ENCODE data around the gene CLHC1. TPM values are rescaled to one million over a fixed set of nuclear protein-coding genes. Genes with fewer than 3 reads are reported as not detected.
"Not testable (repeated sequence)": the region's sequence is repeated elsewhere in the genome, so short reads cannot be mapped to it uniquely, and the experiment has no call there.

The CLHC1 gene
- total and polyA plus RNA-seq, 2 donors (not counting 1 experiment from before 2014, with no cell fraction given): 2.0 to 12.8 TPM

DNA sequence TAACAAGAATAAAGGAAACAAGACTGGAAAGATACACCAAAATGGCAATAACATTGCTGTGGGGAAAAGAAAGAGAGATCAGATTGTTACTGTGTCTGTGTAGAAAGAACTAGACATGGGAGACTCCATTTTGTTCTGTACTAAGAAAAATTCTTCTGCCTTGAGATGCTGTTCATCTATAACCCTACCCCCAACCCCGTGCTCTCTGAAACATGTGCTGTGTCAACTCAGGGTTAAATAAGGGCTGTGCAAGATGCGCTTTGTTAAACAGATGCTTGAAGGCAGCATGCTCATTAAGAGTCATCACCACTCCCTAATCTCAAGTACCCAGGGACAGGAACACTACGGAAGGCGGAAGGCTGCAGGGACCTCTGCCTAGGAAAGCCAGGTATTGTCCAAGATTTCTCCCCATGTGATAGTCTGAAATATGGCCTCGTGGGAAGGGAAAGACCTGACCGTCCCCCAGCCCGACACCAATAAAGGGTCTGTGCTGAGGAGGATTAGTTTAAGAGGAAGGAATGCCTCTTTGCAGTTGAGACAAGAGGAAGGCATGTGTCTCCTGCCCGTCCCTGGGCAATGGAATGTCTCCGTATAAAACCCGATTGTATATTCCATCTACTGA, 47.2 kb upstream of the CLHC1 start:
- 82% methylated on average over 2 of the region's 10 CpGs for WGBS (ENCODE audit: insufficient coverage)
- H3K27me3 Mint-ChIP-seq; H3K9me3 ChIP-seq (ENCODE audit: control extremely low read depth in 1 of 3, control insufficient read depth in 2 of 3, insufficient read depth in 1 of 3, low read length in 2 of 3); H3K79me2 ChIP-seq (ENCODE audit: control insufficient read depth, insufficient read depth, low read length); H3K4me3 ChIP-seq (ENCODE audit: control extremely low read depth in 1 of 5, extremely low read depth in 1 of 5, insufficient read depth in 1 of 5, low read depth in 2 of 5, low read length in 4 of 5); H4K20me1 ChIP-seq (ENCODE audit: control insufficient read depth, insufficient read depth, low read length, poor library complexity, severe bottlenecking); H3K9me3 Mint-ChIP-seq (ENCODE audit: insufficient read depth); DNase-seq; H3K9ac ChIP-seq (ENCODE audit: low read length); H3K36me3 ChIP-seq (replicated peaks in 1 of 2; ENCODE audit: control extremely low read depth in 1 of 2, control insufficient read depth in 1 of 2, extremely low read depth in 1 of 2, insufficient read depth in 2 of 2, low read length in 1 of 2); ATAC-seq (ENCODE audit: low read depth); intact Hi-C loops (cut with micrococcal nuclease); H3K4me3 Mint-ChIP-seq; H3K27ac ChIP-seq (ENCODE audit: low read length in 2 of 2); H2AFZ ChIP-seq (ENCODE audit: insufficient read depth, low read depth, low read length, poor library complexity, severe bottlenecking); H3K27me3 ChIP-seq (replicated peaks in 1 of 4; ENCODE audit: control extremely low read depth in 1 of 4, control insufficient read depth in 3 of 4, insufficient read depth in 4 of 4, low read length in 3 of 4); CTCF ChIA-PET; H3K27ac Mint-ChIP-seq; H3K4me2 ChIP-seq (replicated peaks; ENCODE audit: low read depth, low read length, poor library complexity, severe bottlenecking); POLR2A ChIA-PET: not testable (repeated sequence)
- peaks cover 11 to 18% of the 10 kb centered on the region in 2 donors for H3K4me1 ChIP-seq (ENCODE audit: control insufficient read depth in 2 of 2, insufficient read depth in 2 of 2, low read length in 2 of 2)
- peaks cover 18% of the 10 kb centered on the region for H3K4me1 Mint-ChIP-seq

- H3K4me1 ChIP-seq (ENCODE audit: control insufficient read depth in 2 of 2, insufficient read depth in 2 of 2, low read length in 2 of 2): peaks cover 0 to 7% of the 10 kb centered on the region in 2 donors
- no peak overlapping the region for H2AFZ ChIP-seq (ENCODE audit: insufficient read depth, low read depth, low read length, poor library complexity, severe bottlenecking)
- H3K4me3 Mint-ChIP-seq: no peak overlapping the region
- peaks cover 7% of the 10 kb centered on the region for H3K79me2 ChIP-seq (ENCODE audit: control insufficient read depth, insufficient read depth, low read length)
- no peak overlapping the region for H3K9ac ChIP-seq (ENCODE audit: low read length)
- intact Hi-C loops (cut with micrococcal nuclease): no loop called here
- DNase-seq: no peak
- H3K9me3 ChIP-seq (ENCODE audit: control extremely low read depth in 1 of 3, control insufficient read depth in 2 of 3, insufficient read depth in 1 of 3, low read length in 2 of 3): no peaks in the 10 kb centered on the region
- H3K27me3 Mint-ChIP-seq: no peaks in the 10 kb centered on the region
- peaks cover 5% of the 10 kb centered on the region for H3K4me1 Mint-ChIP-seq
- POLR2A ChIA-PET: no interaction called here
- H3K4me2 ChIP-seq (replicated peaks; ENCODE audit: low read depth, low read length, poor library complexity, severe bottlenecking): no peak overlapping the region
- no peaks in the 10 kb centered on the region for H3K27me3 ChIP-seq (replicated peaks in 1 of 4; ENCODE audit: control extremely low read depth in 1 of 4, control insufficient read depth in 3 of 4, insufficient read depth in 4 of 4, low read length in 3 of 4)
- H3K36me3 ChIP-seq (replicated peaks in 1 of 2; ENCODE audit: control extremely low read depth in 1 of 2, control insufficient read depth in 1 of 2, extremely low read depth in 1 of 2, insufficient read depth in 2 of 2, low read length in 1 of 2): no peaks in the 10 kb centered on the region
- CTCF ChIA-PET: interaction anchor here (0.6 kb wide), 1 partner anchor 396 kb away, joined by 3 read pairs; no protein-coding TSS in a partner anchor
- WGBS (ENCODE audit: insufficient coverage): 100% methylated on average over 1 of the region's 3 CpGs
- TF ChIP-seq, protein P1, sequence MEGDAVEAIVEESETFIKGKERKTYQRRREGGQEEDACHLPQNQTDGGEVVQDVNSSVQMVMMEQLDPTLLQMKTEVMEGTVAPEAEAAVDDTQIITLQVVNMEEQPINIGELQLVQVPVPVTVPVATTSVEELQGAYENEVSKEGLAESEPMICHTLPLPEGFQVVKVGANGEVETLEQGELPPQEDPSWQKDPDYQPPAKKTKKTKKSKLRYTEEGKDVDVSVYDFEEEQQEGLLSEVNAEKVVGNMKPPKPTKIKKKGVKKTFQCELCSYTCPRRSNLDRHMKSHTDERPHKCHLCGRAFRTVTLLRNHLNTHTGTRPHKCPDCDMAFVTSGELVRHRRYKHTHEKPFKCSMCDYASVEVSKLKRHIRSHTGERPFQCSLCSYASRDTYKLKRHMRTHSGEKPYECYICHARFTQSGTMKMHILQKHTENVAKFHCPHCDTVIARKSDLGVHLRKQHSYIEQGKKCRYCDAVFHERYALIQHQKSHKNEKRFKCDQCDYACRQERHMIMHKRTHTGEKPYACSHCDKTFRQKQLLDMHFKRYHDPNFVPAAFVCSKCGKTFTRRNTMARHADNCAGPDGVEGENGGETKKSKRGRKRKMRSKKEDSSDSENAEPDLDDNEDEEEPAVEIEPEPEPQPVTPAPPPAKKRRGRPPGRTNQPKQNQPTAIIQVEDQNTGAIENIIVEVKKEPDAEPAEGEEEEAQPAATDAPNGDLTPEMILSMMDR (IDR thresholded peaks at IDR 0.05): no peak
- no peak for TF ChIP-seq EZH2 (IDR thresholded peaks at IDR 0.05; ENCODE audit: borderline replicate concordance, insufficient read depth, low read depth, low read length, poor library complexity, severe bottlenecking)
- no peak overlapping the region for H3K4me3 ChIP-seq (ENCODE audit: control extremely low read depth in 1 of 5, extremely low read depth in 1 of 5, insufficient read depth in 1 of 5, low read depth in 2 of 5, low read length in 4 of 5)
- H4K20me1 ChIP-seq (ENCODE audit: control insufficient read depth, insufficient read depth, low read length, poor library complexity, severe bottlenecking): no peaks in the 10 kb centered on the region
- no peak overlapping the region for H3K27ac Mint-ChIP-seq
- no peaks in the 10 kb centered on the region for H3K9me3 Mint-ChIP-seq (ENCODE audit: insufficient read depth)
- H3K27ac ChIP-seq (ENCODE audit: low read length in 2 of 2): no peak overlapping the region
- ATAC-seq (ENCODE audit: low read depth): no peak
Observed at GRCh38 chr2:55277310-55277709, 45.2 kb upstream of the CLHC1 start.

DNA sequence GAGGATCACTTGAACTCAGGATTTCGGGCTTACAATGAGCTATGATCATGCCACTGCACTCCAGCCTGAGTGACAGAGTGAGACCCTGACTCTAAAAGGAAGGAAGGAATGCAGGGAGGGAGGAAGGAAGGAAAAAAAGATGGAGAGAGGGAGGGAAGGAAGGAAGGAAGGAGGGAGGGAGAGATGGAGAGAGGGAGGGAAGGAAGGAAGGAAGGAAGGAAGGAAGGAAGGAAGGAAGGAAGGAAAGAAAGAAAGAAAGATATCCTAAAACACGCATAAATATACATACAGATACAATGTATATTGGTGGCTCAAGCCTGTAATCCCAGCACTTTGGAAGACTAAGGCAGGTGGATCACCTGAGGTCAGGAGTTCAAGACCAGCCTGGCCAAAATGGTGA, 42.3 kb upstream of the CLHC1 start:
- POLR2A ChIA-PET; H3K4me1 Mint-ChIP-seq; H3K4me2 ChIP-seq (replicated peaks; ENCODE audit: low read depth, low read length, poor library complexity, severe bottlenecking); H3K27me3 Mint-ChIP-seq; H3K27ac Mint-ChIP-seq; H3K4me1 ChIP-seq (ENCODE audit: control insufficient read depth in 2 of 2, insufficient read depth in 2 of 2, low read length in 2 of 2); H3K9me3 ChIP-seq (ENCODE audit: control extremely low read depth in 1 of 3, control insufficient read depth in 2 of 3, insufficient read depth in 1 of 3, low read length in 2 of 3); H2AFZ ChIP-seq (ENCODE audit: insufficient read depth, low read depth, low read length, poor library complexity, severe bottlenecking); DNase-seq; H3K27me3 ChIP-seq (replicated peaks in 1 of 4; ENCODE audit: control extremely low read depth in 1 of 4, control insufficient read depth in 3 of 4, insufficient read depth in 4 of 4, low read length in 3 of 4); H3K4me3 Mint-ChIP-seq; H3K27ac ChIP-seq (ENCODE audit: low read length in 2 of 2); H3K4me3 ChIP-seq (ENCODE audit: control extremely low read depth in 1 of 5, extremely low read depth in 1 of 5, insufficient read depth in 1 of 5, low read depth in 2 of 5, low read length in 4 of 5); H3K36me3 ChIP-seq (replicated peaks in 1 of 2; ENCODE audit: control extremely low read depth in 1 of 2, control insufficient read depth in 1 of 2, extremely low read depth in 1 of 2, insufficient read depth in 2 of 2, low read length in 1 of 2); H3K9me3 Mint-ChIP-seq (ENCODE audit: insufficient read depth); H3K79me2 ChIP-seq (ENCODE audit: control insufficient read depth, insufficient read depth, low read length); ATAC-seq (ENCODE audit: low read depth); H4K20me1 ChIP-seq (ENCODE audit: control insufficient read depth, insufficient read depth, low read length, poor library complexity, severe bottlenecking); H3K9ac ChIP-seq (ENCODE audit: low read length); intact Hi-C loops (cut with micrococcal nuclease); CTCF ChIA-PET: not testable (repeated sequence)
- 100% methylated on average over 1 of the region's 2 CpGs for WGBS (ENCODE audit: insufficient coverage)

All from B cell (primary cell).